NCI-H2107 treated with DMSO at 0.1 percent for 48 hours (cell line): Measurements from ENCODE around the gene MRM1.

Experiments used
- DNase-seq: peaks from one replicate; lab custom pipeline; 2025; ENCODE audit not compliant: unreplicated experiment; lab: John Stamatoyannopoulos, UW

Gene MRM1

GRCh38 chr17:36629252-36629847 lies 28.0 kb downstream of the MRM1 start:
- DNase-seq = peak; percentile 62

GRCh38 chr17:36629970-36630502 lies 28.7 kb downstream of the MRM1 start:
- DNase-seq = no peak

- no peak for DNase-seq
Observed at GRCh38 chr17:36631022-36631421, 29.6 kb downstream of the MRM1 start.

DNA sequence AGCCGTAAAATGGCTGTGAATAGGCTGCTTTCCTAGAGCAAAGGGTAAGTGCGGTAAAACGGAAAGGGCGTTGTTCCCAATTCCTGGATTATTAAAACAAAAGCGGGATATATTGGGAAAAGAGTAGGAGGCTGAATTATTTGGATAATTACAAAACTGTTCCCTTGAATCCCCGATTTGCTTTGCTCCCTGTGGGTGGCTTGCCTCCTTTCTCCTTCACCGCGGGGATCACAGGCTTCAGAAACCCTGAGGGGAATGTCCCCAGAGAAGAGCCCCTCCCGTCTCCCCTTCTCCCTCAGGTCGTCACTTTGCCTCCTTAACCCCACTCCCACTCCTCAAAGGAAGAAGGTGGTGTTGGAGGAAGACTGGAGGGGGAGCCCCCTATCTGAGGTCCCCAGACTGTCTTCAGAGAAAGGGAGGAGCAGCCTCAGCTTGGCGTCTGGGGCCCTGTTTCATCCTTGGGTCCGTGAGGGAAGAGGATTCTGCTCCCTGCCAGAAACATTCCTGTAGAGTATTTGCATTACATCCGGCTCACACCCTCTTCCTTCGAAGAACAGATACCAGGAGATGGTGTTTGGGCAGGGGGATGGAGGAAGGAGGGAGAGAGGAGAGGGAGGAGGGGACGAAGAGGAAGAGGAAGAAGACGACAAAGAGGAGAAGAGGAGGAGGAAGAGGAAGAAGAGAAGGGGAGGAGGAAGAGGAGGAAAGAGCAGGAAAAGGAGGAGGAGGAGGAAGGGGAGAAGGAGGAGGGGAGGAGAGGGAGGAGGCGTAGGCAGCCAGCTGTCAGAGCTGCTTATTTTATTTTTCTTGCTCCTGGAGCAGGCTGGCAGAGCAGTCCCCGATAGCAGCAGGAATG lies 31.8 kb downstream of the MRM1 start:
- no peak for DNase-seq

DNA sequence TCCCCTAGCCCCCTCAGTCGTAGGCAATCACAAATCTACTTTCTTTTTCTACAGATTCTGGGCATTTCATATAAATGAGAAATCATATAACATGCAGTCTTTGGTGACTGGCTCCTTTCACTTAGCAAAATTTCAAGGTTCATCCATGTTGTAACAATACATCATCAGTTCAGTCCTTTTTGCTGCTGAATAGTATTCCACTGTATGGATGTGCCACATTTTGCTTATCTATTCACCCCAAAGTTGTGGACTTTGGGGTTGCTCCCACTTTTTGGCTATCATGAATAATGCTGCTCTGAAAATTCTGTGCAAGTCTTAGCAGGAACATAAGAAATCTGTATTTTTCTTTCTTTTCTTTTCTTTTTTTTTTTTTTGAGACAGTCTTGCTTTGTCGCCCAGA lies 39.0 kb downstream of the MRM1 start:
- DNase-seq = no peak

GRCh38 chr17:36640836-36641235 lies 39.5 kb downstream of the MRM1 start:
- DNase-seq = no peak

DNA sequence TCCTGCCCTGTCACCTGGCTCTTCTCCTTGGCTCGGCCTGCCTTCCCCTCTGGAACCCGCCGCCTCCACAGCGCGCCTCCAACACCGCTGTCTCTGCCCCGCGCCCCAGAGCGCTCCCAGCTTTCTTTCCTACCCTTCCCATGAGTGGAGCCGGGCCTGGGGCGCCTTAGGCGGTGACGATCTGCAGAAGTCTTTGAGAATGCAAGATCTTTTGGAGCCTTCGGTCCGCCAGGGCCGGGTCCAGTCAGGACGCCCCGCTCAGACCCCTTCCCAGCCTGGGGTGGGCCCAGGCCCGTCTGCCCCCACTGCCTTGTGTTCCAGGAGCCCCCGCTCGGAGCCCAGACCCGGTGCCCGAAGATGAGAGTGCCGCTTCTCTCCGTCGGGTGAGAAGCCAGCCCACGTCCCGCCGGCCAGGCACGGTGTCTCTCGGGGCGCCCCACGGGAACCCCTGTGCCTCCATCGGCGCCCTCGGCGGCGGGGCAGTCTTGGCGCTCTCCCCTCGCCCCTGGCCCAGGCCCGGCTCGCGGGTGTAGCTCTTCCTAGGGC lies 40.0 kb downstream of the MRM1 start:
- no peak for DNase-seq

GRCh38 chr17:36641877-36642845 lies 40.8 kb downstream of the MRM1 start:
- DNase-seq = no peak

GRCh38 chr17:36643086-36643685 lies 41.8 kb downstream of the MRM1 start:
- DNase-seq = no peak

GRCh38 chr17:36645422-36645821 lies 44.0 kb downstream of the MRM1 start:
- DNase-seq = no peak

GRCh38 chr17:36647636-36648035 lies 46.3 kb downstream of the MRM1 start:
- DNase-seq = no peak

- DNase-seq = no peak
Observed at GRCh38 chr17:36650096-36650775, 48.9 kb downstream of the MRM1 start.

DNA sequence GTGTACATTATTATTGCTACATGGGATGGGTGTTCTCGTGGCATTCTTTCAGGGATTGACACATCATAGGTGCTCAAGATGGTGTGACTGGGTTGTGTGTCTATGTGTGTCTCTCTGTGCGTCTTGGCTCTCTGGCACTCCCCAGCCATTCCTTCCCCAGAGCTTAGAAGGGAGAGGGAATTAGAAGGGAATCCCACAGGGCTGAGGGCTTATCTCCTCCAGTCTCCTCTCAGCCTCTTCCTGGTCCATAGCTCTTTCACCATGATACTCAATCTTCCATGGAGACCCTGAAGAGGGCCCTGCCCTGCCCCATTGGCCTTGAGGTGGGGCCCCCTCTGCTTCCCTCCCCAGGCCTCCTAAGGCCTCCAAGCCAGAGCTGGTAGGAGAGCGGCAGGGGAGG lies 52.0 kb downstream of the MRM1 start:
- DNase-seq = no peak

DNA sequence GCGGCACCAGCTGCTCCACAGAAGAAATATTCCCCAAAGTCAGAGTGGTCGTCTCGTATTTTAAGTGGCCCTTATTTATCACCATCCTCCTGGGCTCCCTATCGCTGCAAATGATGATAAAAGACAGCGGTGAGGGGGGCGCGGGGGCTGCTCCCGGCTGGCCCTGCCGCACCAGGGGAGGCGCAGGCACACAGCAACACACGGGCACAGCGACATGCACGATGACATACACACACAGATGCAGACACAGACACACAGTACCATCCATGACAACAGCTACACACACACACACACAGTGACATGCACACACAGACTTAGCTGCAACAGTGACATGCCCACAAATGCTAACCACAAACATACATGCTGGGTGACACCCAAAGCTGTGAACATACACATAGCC lies 52.5 kb downstream of the MRM1 start:
- no peak for DNase-seq

DNA sequence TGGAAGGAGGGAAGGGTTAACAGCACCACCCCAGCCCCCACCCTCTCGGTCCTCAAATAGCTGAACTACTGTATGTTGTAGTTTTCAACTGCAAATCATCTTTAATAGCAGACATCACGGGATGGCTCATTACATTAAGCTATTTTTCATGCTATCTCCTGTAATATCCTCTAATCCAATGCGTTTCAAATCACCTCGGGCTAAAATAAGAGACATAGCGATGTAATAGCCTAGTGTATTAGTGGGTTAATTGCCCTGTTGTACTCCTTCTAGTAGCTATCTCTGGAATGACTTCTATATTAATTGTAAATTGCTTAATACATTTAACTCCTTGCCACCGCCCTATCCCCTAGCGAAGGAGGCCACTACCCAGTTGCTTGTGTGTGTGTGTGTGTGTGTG lies 54.3 kb downstream of the MRM1 start:
- no peak for DNase-seq

- DNase-seq = no peak
Observed at GRCh38 chr17:36657390-36657762, 56.0 kb downstream of the MRM1 start.

- peak; percentile 16 for DNase-seq
Observed at GRCh38 chr17:36657763-36658490, 56.5 kb downstream of the MRM1 start.
